GM12865 (cell line): ENCODE results near the gene FLT1.
A peak's percentile ranks its signal among the peaks of the same experiment; 100 is the strongest.

Experiments used
- DNase-seq: peaks from one replicate; pipeline ENCODE4 v3.0.0; 2010; ENCODE audit warnings: low read depth
- H3K4me3 ChIP-seq: 2 replicates; pipeline ENCODE4 v1.5.1; 2011; ENCODE audit warnings: mild to moderate bottlenecking, low read depth, low read length, control low read depth
- CTCF ChIP-seq: IDR thresholded peaks from 2 replicates; pipeline ENCODE4 v1.5.1; 2011; ENCODE audit warnings: low read length, control low read depth, low read depth, inconsistent platforms; ENCODE audit not compliant: insufficient read depth; ENCODE audit errors: missing control alignments

The FLT1 gene

GRCh38 chr13:28434926-28435325, 60.0 kb downstream of the FLT1 start:
- no peak overlapping the region for H3K4me3 ChIP-seq
- no peak for TF ChIP-seq CTCF
- DNase-seq = no peak

- TF ChIP-seq CTCF = no peak
- no peak overlapping the region for H3K4me3 ChIP-seq
- DNase-seq = no peak
Observed at GRCh38 chr13:28432816-28433560, 61.9 kb downstream of the FLT1 start.

- H3K4me3 ChIP-seq = peak overlapping the region; percentile 73
- TF ChIP-seq CTCF = no peak
- DNase-seq = peak; percentile 91
Observed at GRCh38 chr13:28429685-28430290, 65.1 kb downstream of the FLT1 start.

GRCh38 chr13:28429096-28429495, 65.8 kb downstream of the FLT1 start:
- H3K4me3 ChIP-seq = peak overlapping the region; percentile 73
- DNase-seq = peak; percentile 18

GRCh38 chr13:28426381-28426780, 68.5 kb downstream of the FLT1 start:
- DNase-seq = no peak
- H3K4me3 ChIP-seq = no peak overlapping the region
- TF ChIP-seq CTCF = no peak

More at GRCh38 chr13:28429096-28429495, 65.8 kb downstream of the FLT1 start:
- TF ChIP-seq CTCF = no peak

GRCh38 chr13:28425793-28426192, 69.1 kb downstream of the FLT1 start:
- no peak overlapping the region for H3K4me3 ChIP-seq
- DNase-seq = no peak
- TF ChIP-seq CTCF = no peak

GRCh38 chr13:28424541-28424940, 70.4 kb downstream of the FLT1 start:
- TF ChIP-seq CTCF = no peak
- no peak for DNase-seq
- H3K4me3 ChIP-seq = no peak overlapping the region
